ENCODE measurements around the gene BPIFA3.

Gene BPIFA3

GRCh38 chr20:33246077-33246476, 28.9 kb downstream of the BPIFA3 start:
- no peaks in the 10 kb centered on the region for H3K79me2 ChIP-seq (ENCODE audit: insufficient read depth, low read length)
- no peaks in the 10 kb centered on the region for H4K20me1 ChIP-seq (ENCODE audit: insufficient read depth, low read length)
- no peaks in the 10 kb centered on the region for H3K4me1 ChIP-seq (ENCODE audit: insufficient read depth, low read length)
- H3K9me3 ChIP-seq (ENCODE audit: insufficient read depth, low read length, severe bottlenecking), result no peaks in the 10 kb centered on the region
- H3K9ac ChIP-seq (ENCODE audit: low read depth, low read length), result no peak overlapping the region
- no peak overlapping the region for H2AFZ ChIP-seq (ENCODE audit: low read depth, low read length)
- DNase-seq (no peak), ATAC-seq (ENCODE audit: insufficient read depth, low read depth) (no peak)
- H3K27me3 ChIP-seq (ENCODE audit: insufficient read depth, low read length, poor library complexity), result peaks cover 4% of the 10 kb centered on the region
- H3K4me2 ChIP-seq (ENCODE audit: insufficient read depth, low read length), result no peak overlapping the region
- H3K36me3 ChIP-seq (ENCODE audit: insufficient read depth, low read length), result no peaks in the 10 kb centered on the region
- TF ChIP-seq CTCF (IDR thresholded peaks at IDR 0.05; ENCODE audit: borderline replicate concordance, extremely low read depth, low read length, poor library complexity, severe bottlenecking) (no peak), EZH2 (IDR thresholded peaks at IDR 0.05; ENCODE audit: borderline replicate concordance, low read depth, low read length, severe bottlenecking) (no peak)
- no peak overlapping the region for H3K4me3 ChIP-seq (ENCODE audit: low read depth in 1 of 2, low read length in 2 of 2)
- H3K27ac ChIP-seq (ENCODE audit: low read length), result no peak overlapping the region

GRCh38 chr20:33249456-33249855, 32.3 kb downstream of the BPIFA3 start:
- no peaks in the 10 kb centered on the region for H3K36me3 ChIP-seq (ENCODE audit: insufficient read depth, low read length)
- H2AFZ ChIP-seq (ENCODE audit: low read depth, low read length), result no peak overlapping the region
- no peak for ATAC-seq (ENCODE audit: insufficient read depth, low read depth)
- no peak overlapping the region for H3K27ac ChIP-seq (ENCODE audit: low read length)
- peaks cover 4% of the 10 kb centered on the region for H3K27me3 ChIP-seq (ENCODE audit: insufficient read depth, low read length, poor library complexity)
- no peaks in the 10 kb centered on the region for H3K9me3 ChIP-seq (ENCODE audit: insufficient read depth, low read length, severe bottlenecking)
- H3K4me3 ChIP-seq (ENCODE audit: low read depth in 1 of 2, low read length in 2 of 2), result no peak overlapping the region
- H4K20me1 ChIP-seq (ENCODE audit: insufficient read depth, low read length), result no peaks in the 10 kb centered on the region
- no peaks in the 10 kb centered on the region for H3K4me1 ChIP-seq (ENCODE audit: insufficient read depth, low read length)
- no peaks in the 10 kb centered on the region for H3K79me2 ChIP-seq (ENCODE audit: insufficient read depth, low read length)
- no peak overlapping the region for H3K9ac ChIP-seq (ENCODE audit: low read depth, low read length)
- DNase-seq, result no peak
- H3K4me2 ChIP-seq (ENCODE audit: insufficient read depth, low read length), result no peak overlapping the region
- no peak for TF ChIP-seq CTCF (IDR thresholded peaks at IDR 0.05; ENCODE audit: borderline replicate concordance, extremely low read depth, low read length, poor library complexity, severe bottlenecking)
- TF ChIP-seq EZH2 (IDR thresholded peaks at IDR 0.05; ENCODE audit: borderline replicate concordance, low read depth, low read length, severe bottlenecking), result no peak

GRCh38 chr20:33250666-33251065, 33.5 kb downstream of the BPIFA3 start:
- Histone ChIP-seq H3K4me2 (ENCODE audit: insufficient read depth, low read length) (no peak overlapping the region), H3K4me3 (ENCODE audit: low read depth in 1 of 2, low read length in 2 of 2) (no peak overlapping the region), H3K27me3 (ENCODE audit: insufficient read depth, low read length, poor library complexity) (peaks cover 4% of the 10 kb centered on the region), H4K20me1 (ENCODE audit: insufficient read depth, low read length) (no peaks in the 10 kb centered on the region), H3K79me2 (ENCODE audit: insufficient read depth, low read length) (no peaks in the 10 kb centered on the region), H3K36me3 (ENCODE audit: insufficient read depth, low read length) (no peaks in the 10 kb centered on the region), H3K4me1 (ENCODE audit: insufficient read depth, low read length) (no peaks in the 10 kb centered on the region), H3K9me3 (ENCODE audit: insufficient read depth, low read length, severe bottlenecking) (no peaks in the 10 kb centered on the region), H3K27ac (ENCODE audit: low read length) (no peak overlapping the region), H2AFZ (ENCODE audit: low read depth, low read length) (no peak overlapping the region), H3K9ac (ENCODE audit: low read depth, low read length) (no peak overlapping the region)
- TF ChIP-seq CTCF (IDR thresholded peaks at IDR 0.05; ENCODE audit: borderline replicate concordance, extremely low read depth, low read length, poor library complexity, severe bottlenecking) (no peak), EZH2 (IDR thresholded peaks at IDR 0.05; ENCODE audit: borderline replicate concordance, low read depth, low read length, severe bottlenecking) (no peak)
- ATAC-seq (ENCODE audit: insufficient read depth, low read depth) (no peak), DNase-seq (no peak)

GRCh38 chr20:33251496-33251895, 34.3 kb downstream of the BPIFA3 start:
- Histone ChIP-seq H3K27ac (ENCODE audit: low read length) (no peak overlapping the region), H3K4me2 (ENCODE audit: insufficient read depth, low read length) (no peak overlapping the region), H3K79me2 (ENCODE audit: insufficient read depth, low read length) (no peaks in the 10 kb centered on the region), H3K4me3 (ENCODE audit: low read depth in 1 of 2, low read length in 2 of 2) (no peak overlapping the region), H3K4me1 (ENCODE audit: insufficient read depth, low read length) (no peaks in the 10 kb centered on the region), H2AFZ (ENCODE audit: low read depth, low read length) (no peak overlapping the region), H3K36me3 (ENCODE audit: insufficient read depth, low read length) (no peaks in the 10 kb centered on the region), H4K20me1 (ENCODE audit: insufficient read depth, low read length) (no peaks in the 10 kb centered on the region), H3K27me3 (ENCODE audit: insufficient read depth, low read length, poor library complexity) (peaks cover 3% of the 10 kb centered on the region), H3K9ac (ENCODE audit: low read depth, low read length) (no peak overlapping the region), H3K9me3 (ENCODE audit: insufficient read depth, low read length, severe bottlenecking) (no peaks in the 10 kb centered on the region)
- DNase-seq, result no peak
- no peak for ATAC-seq (ENCODE audit: insufficient read depth, low read depth)
- TF ChIP-seq EZH2 (IDR thresholded peaks at IDR 0.05; ENCODE audit: borderline replicate concordance, low read depth, low read length, severe bottlenecking) (no peak), CTCF (IDR thresholded peaks at IDR 0.05; ENCODE audit: borderline replicate concordance, extremely low read depth, low read length, poor library complexity, severe bottlenecking) (no peak)
